Large intestine (tissue), 3 donors: ENCODE measurements around the gene ATRNL1. TPM values are rescaled to one million over a fixed set of nuclear protein-coding genes. Genes with fewer than 3 reads are reported as not detected.

Source experiments
- DNase-seq, 2 donors: peaks; one replicate each; pipeline versions ENCODE4 v3.0.0 to v3.0.0-alpha.2; 2013
- H3K27ac ChIP-seq: one replicate; pipeline ENCODE4 v1.5.1; 2013; ENCODE audit warnings: low read length
- H3K27me3 ChIP-seq: 2 replicates; pipeline ENCODE4 v1.6.1; 2013; ENCODE audit warnings: low read length; ENCODE audit not compliant: control insufficient read depth, insufficient read depth
- H3K36me3 ChIP-seq: 2 replicates; pipeline ENCODE4 v1.6.1; 2013; ENCODE audit warnings: low read length; ENCODE audit not compliant: control insufficient read depth, insufficient read depth
- H3K4me1 ChIP-seq: one replicate; pipeline ENCODE4 v1.6.1; 2013; ENCODE audit warnings: low read length; ENCODE audit not compliant: control insufficient read depth, insufficient read depth
- H3K4me3 ChIP-seq: one replicate; pipeline ENCODE4 v1.5.1; 2013; ENCODE audit warnings: low read length
- H3K9me3 ChIP-seq: one replicate; pipeline ENCODE4 v1.6.1; 2013; ENCODE audit warnings: mild to moderate bottlenecking, low read depth, low read length, moderate library complexity; ENCODE audit not compliant: control insufficient read depth
- WGBS: methylation state at CpG from one replicate; pipeline ENCODE4 v1.1.5; 2013; ENCODE audit warnings: low lambda C conversion rate; ENCODE audit not compliant: insufficient coverage; 5-methylcytosine and 5-hydroxymethylcytosine counted together
- polyA plus RNA-seq: library from polyadenylated mRNA; unstranded; fragments of 120-200 nt; gene quantifications from one replicate; pipeline ENCODE4 v1.2.1, GENCODE V29; 2013

ATRNL1 gene
- polyA plus RNA-seq, 1 donor, result 2.6 TPM

GRCh38 chr10:115118346-115118745, 25.2 kb downstream of the ATRNL1 start:
- H3K4me1 ChIP-seq, result no peaks in the 10 kb centered on the region
- no peak for DNase-seq
- no peaks in the 10 kb centered on the region for H3K36me3 ChIP-seq
- H3K9me3 ChIP-seq, result no peaks in the 10 kb centered on the region
- no peak overlapping the region for H3K27ac ChIP-seq
- no peak overlapping the region for H3K4me3 ChIP-seq
- no CpG with 5 or more reads among the region's 1 CpG for WGBS
- no peaks in the 10 kb centered on the region for H3K27me3 ChIP-seq

GRCh38 chr10:115125505-115125904, 32.3 kb downstream of the ATRNL1 start:
- Histone ChIP-seq H3K4me1 (no peaks in the 10 kb centered on the region), H3K36me3 (no peaks in the 10 kb centered on the region), H3K27ac (no peak overlapping the region), H3K9me3 (no peaks in the 10 kb centered on the region), H3K27me3 (no peaks in the 10 kb centered on the region), H3K4me3 (no peak overlapping the region)
- 70% methylated on average over 2 of the region's 4 CpGs for WGBS
- no peak for DNase-seq

DNA sequence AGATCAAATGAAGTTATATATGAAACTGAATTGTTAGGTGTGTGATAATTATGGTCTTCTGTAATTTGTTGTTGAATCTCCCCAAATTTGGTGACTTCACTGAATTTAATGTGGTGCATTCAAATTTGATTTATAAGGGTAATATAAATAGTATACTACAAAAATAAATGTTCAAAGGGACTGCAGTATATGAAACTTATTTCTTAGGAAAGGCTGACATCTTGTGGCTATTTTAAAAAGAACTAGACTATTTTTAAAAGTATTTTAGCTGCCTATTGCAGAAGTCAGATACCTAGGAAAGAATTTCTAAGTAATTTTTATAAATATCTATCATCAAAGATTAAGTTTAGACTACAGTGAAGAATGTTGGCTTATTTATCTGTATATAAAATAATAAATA, 36.6 kb downstream of the ATRNL1 start:
- Histone ChIP-seq H3K9me3 (no peaks in the 10 kb centered on the region), H3K27ac (no peak overlapping the region), H3K4me1 (no peaks in the 10 kb centered on the region), H3K36me3 (no peaks in the 10 kb centered on the region), H3K4me3 (no peak overlapping the region), H3K27me3 (no peaks in the 10 kb centered on the region)
- DNase-seq, result peak in 1 of 2 donors; percentile 6

DNA sequence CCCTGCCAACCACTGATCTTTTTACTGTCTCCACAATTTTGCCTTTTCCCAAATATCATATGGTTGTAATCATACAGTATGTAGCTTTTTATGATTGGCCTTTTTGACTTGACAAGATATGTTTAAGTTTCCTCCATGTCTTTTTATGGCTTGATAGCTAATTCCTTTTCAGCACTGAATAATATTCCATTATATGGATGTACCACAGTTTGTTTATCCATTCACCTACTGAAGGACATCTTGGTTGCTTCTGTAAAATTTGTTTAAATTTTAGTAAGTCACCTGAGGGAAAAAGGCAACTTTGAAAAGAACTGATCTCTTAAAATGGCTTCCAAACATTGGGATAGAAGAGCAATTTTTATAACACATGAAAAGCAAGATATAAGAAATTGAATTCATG, 43.5 kb downstream of the ATRNL1 start:
- no peaks in the 10 kb centered on the region for H3K36me3 ChIP-seq
- no peaks in the 10 kb centered on the region for H3K9me3 ChIP-seq
- DNase-seq, result no peak
- H3K27ac ChIP-seq, result no peak overlapping the region
- no peaks in the 10 kb centered on the region for H3K4me1 ChIP-seq
- no peaks in the 10 kb centered on the region for H3K27me3 ChIP-seq
- no peak overlapping the region for H3K4me3 ChIP-seq

DNA sequence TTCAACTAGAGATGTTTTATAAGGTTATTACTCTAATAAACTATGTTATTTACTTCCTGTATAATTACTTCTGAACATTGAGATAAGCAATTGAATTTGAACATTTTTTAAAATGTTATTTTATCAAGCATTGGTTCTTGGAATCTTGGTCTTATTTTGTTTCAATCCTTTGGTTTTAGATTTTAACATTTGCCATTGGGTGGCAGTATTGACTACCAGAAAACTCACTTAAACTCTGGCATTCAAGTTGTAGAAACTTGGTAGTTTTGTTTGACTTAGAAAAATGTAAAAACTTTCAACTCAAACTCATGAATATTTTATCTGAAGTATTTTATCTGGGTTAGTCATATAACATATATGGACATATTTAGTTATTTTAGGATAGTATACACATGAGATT, 48.1 kb downstream of the ATRNL1 start:
- Histone ChIP-seq H3K4me3 (no peak overlapping the region), H3K27ac (no peak overlapping the region), H3K9me3 (no peaks in the 10 kb centered on the region), H3K36me3 (no peaks in the 10 kb centered on the region), H3K27me3 (no peaks in the 10 kb centered on the region), H3K4me1 (no peaks in the 10 kb centered on the region)
- DNase-seq, result no peak

- 100% methylated on average over 1 of the region's 2 CpGs for WGBS
- H3K9me3 ChIP-seq, result no peaks in the 10 kb centered on the region
- H3K27ac ChIP-seq, result no peak overlapping the region
- no peaks in the 10 kb centered on the region for H3K27me3 ChIP-seq
- no peak overlapping the region for H3K4me3 ChIP-seq
- no peaks in the 10 kb centered on the region for H3K4me1 ChIP-seq
- DNase-seq, result no peak
- no peaks in the 10 kb centered on the region for H3K36me3 ChIP-seq
Measured at GRCh38 chr10:115157357-115157756, 64.2 kb downstream of the ATRNL1 start.

- H3K27me3 ChIP-seq, result no peaks in the 10 kb centered on the region
- H3K27ac ChIP-seq, result no peak overlapping the region
- H3K4me3 ChIP-seq, result no peak overlapping the region
- 96% methylated on average over 4 of the region's 5 CpGs for WGBS
- H3K9me3 ChIP-seq, result no peaks in the 10 kb centered on the region
- H3K36me3 ChIP-seq, result no peaks in the 10 kb centered on the region
- no peak for DNase-seq
- no peaks in the 10 kb centered on the region for H3K4me1 ChIP-seq
Measured at GRCh38 chr10:115163129-115163528, 70.0 kb downstream of the ATRNL1 start.

DNA sequence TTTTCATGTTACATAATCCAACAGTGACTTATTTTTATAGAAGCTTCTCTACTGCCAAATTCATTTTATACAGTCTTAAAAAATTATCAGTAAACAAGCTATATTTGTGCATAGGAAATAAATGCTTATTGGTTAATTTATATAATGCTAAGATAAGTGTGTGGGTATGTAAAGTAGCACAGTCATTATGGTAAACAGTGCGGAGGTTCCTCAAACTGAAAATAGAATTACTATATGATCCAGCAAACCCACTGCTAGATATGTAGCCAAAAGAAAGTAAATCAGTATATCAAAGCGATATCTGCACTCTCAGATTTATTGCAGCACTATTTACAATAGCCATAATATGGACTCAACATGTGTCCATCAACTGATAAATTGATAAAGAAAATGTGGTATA, 71.1 kb downstream of the ATRNL1 start:
- Histone ChIP-seq H3K27ac (no peak overlapping the region), H3K4me3 (no peak overlapping the region), H3K9me3 (no peaks in the 10 kb centered on the region), H3K27me3 (no peaks in the 10 kb centered on the region), H3K4me1 (no peaks in the 10 kb centered on the region), H3K36me3 (no peaks in the 10 kb centered on the region)
- WGBS, result no CpG with 5 or more reads among the region's 2 CpGs
- DNase-seq, result no peak

GRCh38 chr10:115167751-115168150, 74.6 kb downstream of the ATRNL1 start:
- WGBS, result 93% methylated on average over 2 of the region's 2 CpGs
- no peak for DNase-seq
- no peaks in the 10 kb centered on the region for H3K27me3 ChIP-seq
- H3K9me3 ChIP-seq, result no peaks in the 10 kb centered on the region
- H3K4me3 ChIP-seq, result no peak overlapping the region
- no peaks in the 10 kb centered on the region for H3K36me3 ChIP-seq
- no peaks in the 10 kb centered on the region for H3K4me1 ChIP-seq
- H3K27ac ChIP-seq, result no peak overlapping the region

GRCh38 chr10:115171392-115171960, 78.3 kb downstream of the ATRNL1 start:
- Histone ChIP-seq H3K4me3 (no peak overlapping the region), H3K27ac (no peak overlapping the region), H3K27me3 (no peaks in the 10 kb centered on the region), H3K9me3 (no peaks in the 10 kb centered on the region), H3K4me1 (no peaks in the 10 kb centered on the region), H3K36me3 (no peaks in the 10 kb centered on the region)
- no peak for DNase-seq
- 17% methylated on average over 1 of the region's 1 CpG for WGBS

DNA sequence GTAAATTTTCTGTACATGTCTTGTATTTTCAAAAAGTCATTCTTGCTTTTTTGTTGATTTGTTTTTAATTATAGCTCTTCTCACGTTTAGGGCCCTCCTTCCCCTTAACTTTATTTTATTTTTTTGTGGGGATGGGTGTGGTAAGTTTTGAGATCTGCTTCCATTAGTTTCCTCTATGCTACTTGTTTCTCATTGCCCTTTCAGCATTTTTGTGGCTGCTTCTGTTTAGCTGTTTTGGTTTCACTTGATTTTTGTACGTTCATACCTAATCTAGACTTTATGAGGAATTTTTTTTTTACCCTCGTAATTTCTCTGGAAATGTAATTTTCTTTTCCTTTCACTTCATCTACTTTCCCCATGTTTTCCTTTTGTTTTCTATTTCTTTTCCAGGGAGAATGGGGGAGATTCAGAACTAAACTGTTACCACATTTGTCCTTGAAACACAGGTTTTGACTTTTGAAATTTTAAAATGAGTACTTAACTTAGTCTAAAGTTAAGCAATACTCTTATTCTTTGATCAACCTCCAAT, 80.8 kb downstream of the ATRNL1 start:
- 85% methylated on average over 2 of the region's 3 CpGs for whole genome bisulfite sequencing
- Histone ChIP-seq H3K4me1 (no peaks in the 10 kb centered on the region), H3K36me3 (no peaks in the 10 kb centered on the region), H3K9me3 (no peaks in the 10 kb centered on the region), H3K27me3 (no peaks in the 10 kb centered on the region), H3K27ac (no peak overlapping the region), H3K4me3 (no peak overlapping the region)
- no peak for DNase-seq
